Type B pancreatic cell (in vitro differentiated cells): ENCODE measurements around the gene POLR3G. TPM values are rescaled to one million over a fixed set of nuclear protein-coding genes. Genes with fewer than 3 reads are reported as not detected.

ENCODE experiments used
- DNase-seq: peaks from one replicate; pipeline ENCODE4 v3.0.0; 2021; ENCODE audit warnings: mixed read lengths; ENCODE audit not compliant: unreplicated experiment; ENCODE audit errors: extremely low spot score
- H3K27ac Mint-ChIP-seq: 2 replicates; pipeline ENCODE4 v1.8.0; 2021; ENCODE audit warnings: mild to moderate bottlenecking, mixed read lengths
- H3K27me3 Mint-ChIP-seq: 2 replicates; pipeline ENCODE4 v1.8.0; 2021; ENCODE audit warnings: mixed read lengths
- H3K36me3 Mint-ChIP-seq: 2 replicates; pipeline ENCODE4 v1.8.0; 2021; ENCODE audit warnings: mixed read lengths
- H3K4me1 Mint-ChIP-seq: one replicate; pipeline ENCODE4 v1.8.0; 2021; ENCODE audit warnings: mixed read lengths; ENCODE audit not compliant: unreplicated experiment
- H3K4me3 Mint-ChIP-seq: 2 replicates; pipeline ENCODE4 v1.8.0; 2021; ENCODE audit warnings: mild to moderate bottlenecking, mixed read lengths
- H3K9me3 Mint-ChIP-seq: 2 replicates; pipeline ENCODE4 v1.8.0; 2021; ENCODE audit warnings: mixed read lengths
- CTCF ChIP-seq: fragments of 200-600 bp; sonication (generic); conservative IDR thresholded peaks from 2 replicates; pipeline ENCODE4 v1.5.0; 2021; ENCODE audit warnings: antibody characterized with exemption, mild to moderate bottlenecking
- total RNA-seq: library from RNA; stranded (reverse); gene quantifications from 2 replicates; pipeline ENCODE4 v1.2.1, GENCODE V29; 2021; ENCODE audit warnings: low replicate concordance

POLR3G gene
- total RNA-seq, 1 donor from 2014 or later = 2.4 TPM

DNA sequence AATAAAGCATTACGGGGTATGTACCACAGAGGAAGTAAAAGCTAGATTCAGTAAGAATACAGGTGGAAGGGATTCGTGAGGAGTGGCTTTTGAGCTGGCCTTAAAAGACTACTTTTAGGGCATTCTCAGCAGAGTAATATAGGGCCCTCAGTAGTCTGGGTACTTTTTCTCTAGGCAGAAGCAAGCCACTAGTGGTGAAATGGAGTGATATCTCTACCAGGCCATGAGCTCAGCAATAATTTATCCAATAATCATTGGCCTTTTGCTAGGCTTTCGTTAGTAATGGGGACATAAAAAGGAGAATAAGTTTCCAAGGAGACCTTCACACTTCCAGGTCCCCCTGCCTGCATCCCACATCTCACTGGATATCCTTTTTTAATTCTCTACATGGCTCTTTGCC is 1.7 kb downstream of the POLR3G start:
- Mint-ChIP-seq H3K27ac (no peak overlapping the region), H3K4me3 (peak overlapping the region; percentile 6), H3K27me3 (peaks cover 3% of the 10 kb centered on the region), H3K4me1 (peaks cover 24% of the 10 kb centered on the region), H3K9me3 (no peaks in the 10 kb centered on the region), H3K36me3 (no peaks in the 10 kb centered on the region)
- TF ChIP-seq CTCF = no peak
- no peak for DNase-seq

DNA sequence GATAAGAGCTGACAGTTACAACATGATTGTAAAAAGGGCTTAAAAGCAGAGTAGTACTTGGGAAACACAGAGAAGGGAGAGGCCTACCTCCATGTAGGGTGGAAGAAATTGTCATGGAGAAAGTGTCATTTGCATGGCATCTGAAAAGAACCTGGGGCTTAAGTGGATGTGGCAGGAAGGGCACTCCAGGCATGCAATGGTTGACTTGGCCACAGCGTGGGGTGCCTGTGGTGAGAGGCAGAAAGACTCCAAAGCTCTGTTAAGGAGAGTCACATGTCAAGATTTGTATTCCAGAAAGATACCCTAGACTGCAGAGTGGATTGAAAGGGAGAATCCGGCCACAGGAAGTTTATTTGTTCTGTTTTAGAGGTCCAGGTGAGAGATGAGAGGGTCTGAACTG is 2.4 kb downstream of the POLR3G start:
- no peak overlapping the region for H3K27ac Mint-ChIP-seq

DNA sequence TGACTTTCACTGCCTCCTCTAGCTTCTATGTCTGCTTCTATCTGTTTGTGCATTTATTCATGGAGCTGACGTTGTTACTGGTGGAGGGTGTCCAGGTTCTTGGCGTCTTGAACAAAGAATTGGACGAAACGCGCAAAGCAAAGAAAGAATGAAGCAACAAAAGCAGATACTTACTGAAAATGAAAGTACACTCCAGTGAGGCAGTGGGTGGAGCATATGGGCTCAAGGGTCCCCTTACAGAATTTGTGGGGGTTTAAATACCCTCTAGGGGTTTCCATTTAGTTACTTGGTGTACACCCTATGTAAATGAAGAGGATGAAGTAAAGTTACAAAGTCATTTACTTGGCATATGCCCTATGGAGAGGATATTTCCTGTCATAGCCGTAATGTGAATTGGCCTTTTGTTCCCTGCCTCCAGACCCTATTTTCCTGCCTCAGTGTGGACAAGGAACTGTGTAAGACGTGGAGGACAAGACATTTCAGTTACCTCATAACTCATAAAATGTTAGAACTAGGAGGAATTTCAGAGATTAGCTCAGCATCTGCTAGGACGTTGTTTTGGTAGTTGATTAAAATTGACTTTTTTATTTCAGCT is 3.1 kb downstream of the POLR3G start:
- no peak for DNase-seq
- no peak overlapping the region for H3K4me3 Mint-ChIP-seq
- H3K9me3 Mint-ChIP-seq = no peaks in the 10 kb centered on the region
- H3K27ac Mint-ChIP-seq = no peak overlapping the region
- peaks cover 24% of the 10 kb centered on the region for H3K4me1 Mint-ChIP-seq
- H3K36me3 Mint-ChIP-seq = no peaks in the 10 kb centered on the region
- TF ChIP-seq CTCF = no peak
- peaks cover 3% of the 10 kb centered on the region for H3K27me3 Mint-ChIP-seq

More for the DNA sequence above, 2.4 kb downstream of the POLR3G start:
- Mint-ChIP-seq H3K9me3 (no peaks in the 10 kb centered on the region), H3K36me3 (no peaks in the 10 kb centered on the region), H3K4me3 (no peak overlapping the region), H3K27me3 (peaks cover 3% of the 10 kb centered on the region), H3K4me1 (peaks cover 24% of the 10 kb centered on the region)
- no peak for DNase-seq
- TF ChIP-seq CTCF = no peak

DNA sequence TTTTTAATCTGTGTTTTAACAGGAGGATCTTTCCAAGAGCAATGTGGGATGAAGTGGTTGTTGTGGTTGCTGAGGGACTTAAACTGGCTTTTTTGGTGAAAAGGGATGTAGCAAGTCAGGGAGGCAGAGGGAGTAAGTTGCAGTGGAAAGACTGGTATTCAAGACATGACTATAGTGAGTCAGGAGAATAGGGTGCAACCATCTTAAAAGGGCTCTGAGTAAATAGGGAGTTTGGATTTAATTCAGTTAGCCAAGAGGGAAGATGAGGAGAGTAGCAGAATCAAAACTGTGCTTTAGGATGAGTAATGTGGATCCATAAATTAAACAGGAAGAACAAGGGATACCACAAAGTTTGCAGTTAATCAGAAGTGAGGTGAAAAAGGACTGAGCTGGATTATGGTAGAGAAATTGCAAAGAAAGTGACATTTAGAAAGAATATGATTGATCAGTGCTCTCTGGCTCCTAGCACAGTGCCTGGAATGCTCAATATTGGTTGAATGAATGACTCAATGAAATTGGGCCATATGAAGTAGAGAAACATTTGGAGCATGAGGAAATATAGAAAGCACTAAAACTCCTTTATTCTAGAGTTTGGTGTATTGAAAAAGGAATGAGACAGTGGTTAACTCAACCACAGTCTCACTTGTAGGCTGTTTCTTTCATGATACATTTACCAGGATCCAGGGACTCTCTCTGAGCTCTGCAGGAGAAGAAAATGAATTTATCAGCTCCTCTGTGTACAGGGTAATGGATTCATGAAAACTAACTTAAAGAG is 5.1 kb downstream of the POLR3G start:
- no peak for DNase-seq
- Mint-ChIP-seq H3K27me3 (peaks cover under 1% of the 10 kb centered on the region), H3K4me1 (peaks cover 18% of the 10 kb centered on the region), H3K27ac (no peak overlapping the region), H3K36me3 (no peaks in the 10 kb centered on the region), H3K4me3 (no peak overlapping the region), H3K9me3 (no peaks in the 10 kb centered on the region)
- no peak for TF ChIP-seq CTCF

GRCh38 chr5:90480699-90481098 is 6.0 kb downstream of the POLR3G start:
- TF ChIP-seq CTCF = no peak
- no peak for DNase-seq
- Mint-ChIP-seq H3K9me3 (no peaks in the 10 kb centered on the region), H3K27ac (no peak overlapping the region), H3K36me3 (no peaks in the 10 kb centered on the region), H3K4me3 (no peak overlapping the region), H3K4me1 (peaks cover 12% of the 10 kb centered on the region), H3K27me3 (no peaks in the 10 kb centered on the region)
